ENCODE measurements around the gene SLC26A3.

GRCh38 chr7:107833684-107834106 lies 30.7 kb upstream of the SLC26A3 start:
- TF ChIP-seq CTCF (IDR thresholded peaks at IDR 0.05 in 4 of 5, conservative IDR thresholded peaks at IDR 0.05 in 1 of 5) (no peak), POLR2A (IDR thresholded peaks at IDR 0.05) (no peak)
